T1000 (cell line): ENCODE measurements around the gene FBLIM1.

Experiments
- DNase-seq: peaks from one replicate; lab custom pipeline; 2025; ENCODE audit warnings: mixed read lengths; lab: John Stamatoyannopoulos, UW

Gene FBLIM1

GRCh38 chr1:15748264-15748663 lies 10.3 kb upstream of the FBLIM1 start:
- no peak for DNase-seq

GRCh38 chr1:15748690-15749398 lies 9.8 kb upstream of the FBLIM1 start:
- no peak for DNase-seq

- no peak for DNase-seq
Measured at GRCh38 chr1:15749399-15750291, 8.9 kb upstream of the FBLIM1 start.

GRCh38 chr1:15750924-15751323 lies 7.7 kb upstream of the FBLIM1 start:
- no peak for DNase-seq

- DNase-seq: no peak
Measured at GRCh38 chr1:15751717-15752116, 6.9 kb upstream of the FBLIM1 start.

GRCh38 chr1:15753776-15754175 lies 4.8 kb upstream of the FBLIM1 start:
- DNase-seq: no peak

GRCh38 chr1:15755021-15755645 lies 3.5 kb upstream of the FBLIM1 start:
- no peak for DNase-seq

GRCh38 chr1:15755646-15756040 lies 3.0 kb upstream of the FBLIM1 start:
- DNase-seq: no peak

GRCh38 chr1:15756143-15757015 lies 2.2 kb upstream of the FBLIM1 start:
- DNase-seq: no peak

- DNase-seq: no peak
Measured at GRCh38 chr1:15757016-15757543, 1.5 kb upstream of the FBLIM1 start.

- peak; percentile 21 for DNase-seq
Measured at GRCh38 chr1:15757575-15758342, 836 bp upstream of the FBLIM1 start.

GRCh38 chr1:15758953-15759661 lies 512 bp downstream of the FBLIM1 start:
- DNase-seq: no peak

- DNase-seq: peak; percentile 63
Measured at GRCh38 chr1:15760520-15761211, 2.1 kb downstream of the FBLIM1 start.

GRCh38 chr1:15761366-15762128 lies 3.0 kb downstream of the FBLIM1 start:
- no peak for DNase-seq

- DNase-seq: no peak
Measured at GRCh38 chr1:15762546-15762945, 4.0 kb downstream of the FBLIM1 start.

- no peak for DNase-seq
Measured at GRCh38 chr1:15764269-15764764, 5.7 kb downstream of the FBLIM1 start.

GRCh38 chr1:15764890-15765289 lies 6.3 kb downstream of the FBLIM1 start:
- DNase-seq: no peak

GRCh38 chr1:15765495-15766194 lies 7.0 kb downstream of the FBLIM1 start:
- peak; percentile 64 for DNase-seq
